Measurements from ENCODE around the gene TXNRD2.
A peak's percentile ranks its signal among the peaks of the same experiment; 100 is the strongest.
"Not testable (repeated sequence)": the region's sequence is repeated elsewhere in the genome, so short reads cannot be mapped to it uniquely, and the experiment has no call there.

TXNRD2 gene

GRCh38 chr22:19841641-19842392 is 99.8 kb downstream of the TXNRD2 start:
- no peak for DNase-seq

GRCh38 chr22:19840955-19841640 is 100.5 kb downstream of the TXNRD2 start:
- DNase-seq = no peak

- no peak for DNase-seq
Measured at GRCh38 chr22:19840059-19840458, 101.6 kb downstream of the TXNRD2 start.

GRCh38 chr22:19837915-19838314 is 103.7 kb downstream of the TXNRD2 start:
- no peak for DNase-seq

GRCh38 chr22:19836512-19836911 is 105.1 kb downstream of the TXNRD2 start:
- DNase-seq = no peak

- no peak for DNase-seq
Measured at GRCh38 chr22:19834599-19834998, 107.0 kb downstream of the TXNRD2 start.

GRCh38 chr22:19833327-19833726 is 108.3 kb downstream of the TXNRD2 start:
- DNase-seq = not testable (repeated sequence)

- peak in 2 of 3 donors; percentile 19 to 21 for DNase-seq
Measured at GRCh38 chr22:19832476-19833108, 109.0 kb downstream of the TXNRD2 start.

- DNase-seq = not testable (repeated sequence)
Measured at GRCh38 chr22:19831979-19832378, 109.6 kb downstream of the TXNRD2 start.

GRCh38 chr22:19831016-19831415 is 110.6 kb downstream of the TXNRD2 start:
- DNase-seq = no peak

GRCh38 chr22:19828035-19828401 is 113.6 kb downstream of the TXNRD2 start:
- DNase-seq = no peak

GRCh38 chr22:19827341-19828034 is 114.1 kb downstream of the TXNRD2 start:
- no peak for DNase-seq

- no peak for DNase-seq
Measured at GRCh38 chr22:19826619-19826950, 115.0 kb downstream of the TXNRD2 start.

GRCh38 chr22:19825904-19826618 is 115.6 kb downstream of the TXNRD2 start:
- no peak for DNase-seq
